SU-DHL-6 (cell line): ENCODE measurements around the gene PSMB11.

Experiments
- EZH2phosphoT487 ChIP-seq: fragments of 200-600 bp; sonication (generic), shearing (Covaris generic); conservative IDR thresholded peaks from 2 replicates; pipeline ENCODE4 v1.6.1; 2018; ENCODE audit warnings: mild to moderate bottlenecking, antibody characterized with exemption, low read length, moderate library complexity, mixed read lengths
- TF ChIP-seq, protein P1 (sequence below): fragments of 200-600 bp; sonication (generic); IDR thresholded peaks from one replicate; pipeline ENCODE4 v1.5.1; 2017; ENCODE audit warnings: antibody characterized with exemption, mild to moderate bottlenecking, low read length, moderate library complexity; ENCODE audit not compliant: insufficient read depth, poor library complexity, severe bottlenecking

DNA sequence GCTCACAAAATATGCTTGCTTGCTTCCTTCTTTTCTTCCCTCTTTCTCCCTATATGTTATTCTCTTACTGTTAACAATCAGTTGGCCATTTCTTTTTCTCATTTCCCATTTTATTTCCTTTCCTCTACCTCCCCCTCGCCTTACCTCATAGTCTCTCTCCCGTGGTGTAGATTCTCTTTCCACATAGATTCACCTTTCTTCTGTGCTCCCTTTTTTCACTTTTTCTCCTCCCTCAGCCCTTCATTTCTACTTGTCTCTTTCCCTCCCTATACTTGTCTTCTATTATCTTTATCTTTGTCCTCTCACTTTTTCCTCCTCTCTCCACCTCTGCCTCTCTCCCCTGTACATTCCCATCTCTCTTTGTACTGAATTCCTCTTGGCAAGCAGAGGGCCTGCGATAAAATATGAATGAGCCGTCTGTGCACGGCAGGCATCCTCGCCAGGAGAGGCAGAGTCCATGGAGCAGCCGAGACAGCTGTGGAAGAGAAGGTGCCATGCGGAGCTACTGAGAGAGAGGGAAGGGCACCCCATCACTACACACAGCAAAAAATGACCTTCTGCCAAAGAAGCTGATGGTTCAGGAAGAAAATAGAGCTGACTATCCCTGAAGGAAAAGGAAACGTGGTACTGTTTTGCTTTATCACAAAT is 44.2 kb upstream of the PSMB11 start:
- TF ChIP-seq, protein P1, sequence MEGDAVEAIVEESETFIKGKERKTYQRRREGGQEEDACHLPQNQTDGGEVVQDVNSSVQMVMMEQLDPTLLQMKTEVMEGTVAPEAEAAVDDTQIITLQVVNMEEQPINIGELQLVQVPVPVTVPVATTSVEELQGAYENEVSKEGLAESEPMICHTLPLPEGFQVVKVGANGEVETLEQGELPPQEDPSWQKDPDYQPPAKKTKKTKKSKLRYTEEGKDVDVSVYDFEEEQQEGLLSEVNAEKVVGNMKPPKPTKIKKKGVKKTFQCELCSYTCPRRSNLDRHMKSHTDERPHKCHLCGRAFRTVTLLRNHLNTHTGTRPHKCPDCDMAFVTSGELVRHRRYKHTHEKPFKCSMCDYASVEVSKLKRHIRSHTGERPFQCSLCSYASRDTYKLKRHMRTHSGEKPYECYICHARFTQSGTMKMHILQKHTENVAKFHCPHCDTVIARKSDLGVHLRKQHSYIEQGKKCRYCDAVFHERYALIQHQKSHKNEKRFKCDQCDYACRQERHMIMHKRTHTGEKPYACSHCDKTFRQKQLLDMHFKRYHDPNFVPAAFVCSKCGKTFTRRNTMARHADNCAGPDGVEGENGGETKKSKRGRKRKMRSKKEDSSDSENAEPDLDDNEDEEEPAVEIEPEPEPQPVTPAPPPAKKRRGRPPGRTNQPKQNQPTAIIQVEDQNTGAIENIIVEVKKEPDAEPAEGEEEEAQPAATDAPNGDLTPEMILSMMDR = no peak
- TF ChIP-seq EZH2phosphoT487 = no peak
